ENCODE measurements around the gene OBP2A. TPM values are rescaled to one million over a fixed set of nuclear protein-coding genes. Genes with fewer than 3 reads are reported as not detected.

The OBP2A gene
- total and polyA plus RNA-seq, 5 donors from 2014 or later = not detected

DNA sequence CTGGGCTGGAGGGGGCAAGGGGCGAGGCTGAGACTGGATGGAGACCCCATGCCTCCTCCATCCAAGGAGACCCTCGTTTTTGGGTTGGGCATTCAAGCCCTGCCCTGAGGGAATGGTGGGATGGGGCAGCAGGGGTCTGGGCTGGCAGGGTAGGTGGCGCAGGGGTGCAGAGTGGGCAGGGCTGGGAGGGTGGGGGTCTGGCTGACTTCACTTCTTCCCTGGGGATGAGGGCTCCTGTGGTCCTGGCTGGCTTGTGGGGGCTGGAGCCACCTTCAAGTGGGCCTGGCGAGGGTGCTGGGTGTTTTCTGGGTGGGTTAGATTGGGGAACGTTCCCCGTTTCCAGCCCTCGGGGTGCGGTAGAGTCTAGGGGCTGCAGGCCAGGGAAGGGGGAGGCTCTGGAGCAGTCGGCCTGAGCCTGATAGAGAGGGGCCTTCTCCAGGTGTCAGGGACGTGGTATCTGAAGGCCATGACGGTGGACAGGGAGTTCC, 24.3 kb upstream of the OBP2A start:
- no peak overlapping the region for H3K27ac ChIP-seq (ENCODE audit: insufficient read depth, low read length, poor library complexity, severe bottlenecking)
- no peaks in the 10 kb centered on the region for H3K36me3 ChIP-seq (ENCODE audit: control insufficient read depth, insufficient read depth, low read length)
- Mint-ChIP-seq H3K27me3 (no peaks in the 10 kb centered on the region), H3K27ac (no peak overlapping the region), H3K4me3 (no peak overlapping the region), H3K9me3 (no peaks in the 10 kb centered on the region), H3K36me3 (no peaks in the 10 kb centered on the region), H3K4me1 (peaks cover 0 to 5% (median 0%) of the 10 kb centered on the region in 4 donors)
- no peaks in the 10 kb centered on the region for H3K4me1 ChIP-seq (ENCODE audit: control insufficient read depth, insufficient read depth, low read length, poor library complexity, severe bottlenecking)
- H3K9me3 ChIP-seq (ENCODE audit: control insufficient read depth in 2 of 2, low read length in 2 of 2) = no peaks in the 10 kb centered on the region
- ATAC-seq (ENCODE audit: low read depth in 2 of 2) (no peak), DNase-seq (no peak)
- no peaks in the 10 kb centered on the region for H3K27me3 ChIP-seq (ENCODE audit: control insufficient read depth, insufficient read depth, low read length)
- H3K4me3 ChIP-seq (ENCODE audit: low read depth, low read length) = no peak overlapping the region

DNA sequence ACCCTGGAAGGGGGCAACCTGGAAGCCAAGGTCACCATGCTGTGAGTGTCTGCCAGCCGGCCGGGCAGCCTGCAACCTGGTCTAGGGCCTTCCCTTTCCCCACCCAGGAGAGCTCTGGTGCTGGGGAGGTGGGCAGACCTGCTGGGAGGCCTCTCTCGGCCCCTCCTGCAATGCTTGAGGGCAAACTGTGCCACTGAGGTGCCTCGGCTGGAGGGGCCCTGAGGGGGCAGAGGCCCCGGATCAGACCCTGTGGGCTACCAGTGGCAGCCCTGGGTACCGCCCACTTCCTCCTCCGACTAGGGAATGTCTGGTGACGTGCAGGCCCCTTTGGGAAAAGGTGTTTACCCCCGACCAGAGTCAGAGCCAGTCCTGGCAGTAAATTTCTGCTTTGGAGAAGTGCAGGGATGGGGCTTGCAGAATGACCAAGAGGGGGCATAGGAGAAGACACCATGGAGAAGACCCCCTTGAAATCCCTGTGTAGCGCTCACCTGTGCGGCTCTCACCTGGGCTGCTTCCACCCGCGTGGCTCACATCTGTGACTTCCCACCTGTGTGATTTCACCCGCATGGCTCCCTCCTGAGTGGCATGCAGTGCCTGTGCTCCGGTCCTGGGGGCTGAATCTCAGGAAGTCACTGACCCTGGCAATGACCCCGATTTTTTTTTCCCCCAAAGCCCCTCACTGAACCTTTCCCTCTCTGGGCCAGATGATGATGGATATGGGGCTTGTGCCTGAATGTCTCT, 23.6 kb upstream of the OBP2A start:
- no peaks in the 10 kb centered on the region for H3K9me3 Mint-ChIP-seq
- no peaks in the 10 kb centered on the region for H3K27me3 ChIP-seq (ENCODE audit: control insufficient read depth, insufficient read depth, low read length)
- no peak overlapping the region for H3K27ac Mint-ChIP-seq
- H3K4me3 ChIP-seq (ENCODE audit: low read depth, low read length) = no peak overlapping the region
- H3K4me1 ChIP-seq (ENCODE audit: control insufficient read depth, insufficient read depth, low read length, poor library complexity, severe bottlenecking) = no peaks in the 10 kb centered on the region
- no peaks in the 10 kb centered on the region for H3K36me3 ChIP-seq (ENCODE audit: control insufficient read depth, insufficient read depth, low read length)
- peaks cover 0 to 5% (median 0%) of the 10 kb centered on the region in 4 donors for H3K4me1 Mint-ChIP-seq
- no peaks in the 10 kb centered on the region for H3K9me3 ChIP-seq (ENCODE audit: control insufficient read depth in 2 of 2, low read length in 2 of 2)
- no peaks in the 10 kb centered on the region for H3K27me3 Mint-ChIP-seq
- DNase-seq (no peak), ATAC-seq (ENCODE audit: low read depth in 2 of 2) (no peak)
- no peaks in the 10 kb centered on the region for H3K36me3 Mint-ChIP-seq
- H3K4me3 Mint-ChIP-seq = no peak overlapping the region
- H3K27ac ChIP-seq (ENCODE audit: insufficient read depth, low read length, poor library complexity, severe bottlenecking) = no peak overlapping the region

DNA sequence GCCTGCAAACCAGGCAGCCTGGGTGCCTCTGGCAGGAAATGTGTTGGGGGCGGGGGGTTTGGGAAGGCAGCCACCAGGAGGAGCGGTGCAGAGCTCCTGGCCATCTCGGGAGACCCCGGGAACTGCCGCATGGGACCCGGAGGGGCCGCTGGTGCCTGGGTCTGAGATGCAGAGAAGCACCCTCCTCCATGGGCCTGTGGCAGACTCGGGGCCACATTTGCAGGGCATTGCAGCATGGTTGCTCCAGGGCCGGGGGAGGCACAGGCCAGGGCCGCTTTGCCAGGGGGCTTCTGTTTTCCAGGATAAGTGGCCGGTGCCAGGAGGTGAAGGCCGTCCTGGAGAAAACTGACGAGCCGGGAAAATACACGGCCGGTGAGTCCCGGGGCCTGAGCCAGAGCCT, 23.0 kb upstream of the OBP2A start:
- H3K27ac ChIP-seq (ENCODE audit: insufficient read depth, low read length, poor library complexity, severe bottlenecking) = no peak overlapping the region
- H3K9me3 ChIP-seq (ENCODE audit: control insufficient read depth in 2 of 2, low read length in 2 of 2) = no peaks in the 10 kb centered on the region
- Mint-ChIP-seq H3K27me3 (no peaks in the 10 kb centered on the region), H3K4me3 (no peak overlapping the region), H3K9me3 (no peaks in the 10 kb centered on the region), H3K4me1 (peaks cover 0 to 5% (median 0%) of the 10 kb centered on the region in 4 donors), H3K36me3 (no peaks in the 10 kb centered on the region), H3K27ac (no peak overlapping the region)
- H3K27me3 ChIP-seq (ENCODE audit: control insufficient read depth, insufficient read depth, low read length) = no peaks in the 10 kb centered on the region
- ATAC-seq (ENCODE audit: low read depth in 2 of 2) = no peak
- no peak for DNase-seq
- no peak overlapping the region for H3K4me3 ChIP-seq (ENCODE audit: low read depth, low read length)
- no peaks in the 10 kb centered on the region for H3K4me1 ChIP-seq (ENCODE audit: control insufficient read depth, insufficient read depth, low read length, poor library complexity, severe bottlenecking)
- no peaks in the 10 kb centered on the region for H3K36me3 ChIP-seq (ENCODE audit: control insufficient read depth, insufficient read depth, low read length)

DNA sequence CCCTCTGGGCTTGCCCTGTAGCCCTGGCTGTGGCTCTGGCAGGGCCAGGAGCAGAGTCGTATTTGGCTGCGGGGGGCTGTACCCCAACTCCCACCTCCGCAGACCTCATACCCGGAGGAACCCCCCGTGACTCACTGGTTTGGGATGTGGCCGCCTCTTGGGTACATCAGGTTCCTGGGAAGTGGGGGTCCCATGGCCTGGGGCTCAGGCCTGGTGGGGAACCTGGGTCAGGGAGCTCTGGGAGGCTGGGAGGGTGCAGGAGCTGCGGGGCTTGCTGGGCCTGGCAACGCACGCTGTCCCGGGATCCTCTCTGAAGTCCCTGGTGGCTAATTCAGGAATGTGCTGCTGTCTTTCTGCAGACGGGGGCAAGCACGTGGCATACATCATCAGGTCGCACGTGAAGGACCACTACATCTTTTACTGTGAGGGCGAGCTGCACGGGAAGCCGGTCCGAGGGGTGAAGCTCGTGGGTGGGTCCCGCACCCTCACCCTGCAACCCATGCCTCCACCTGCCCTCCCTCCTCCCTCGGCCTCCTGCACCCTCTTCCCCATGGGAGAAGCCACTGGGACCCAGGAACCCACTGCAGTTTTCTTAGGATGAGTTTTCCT, 22.3 kb upstream of the OBP2A start:
- Mint-ChIP-seq H3K27me3 (no peaks in the 10 kb centered on the region), H3K27ac (no peak overlapping the region), H3K4me3 (no peak overlapping the region), H3K4me1 (peaks cover 0 to 5% (median 0%) of the 10 kb centered on the region in 4 donors), H3K9me3 (no peaks in the 10 kb centered on the region), H3K36me3 (no peaks in the 10 kb centered on the region)
- Histone ChIP-seq H3K4me3 (ENCODE audit: low read depth, low read length) (no peak overlapping the region), H3K27me3 (ENCODE audit: control insufficient read depth, insufficient read depth, low read length) (no peaks in the 10 kb centered on the region), H3K9me3 (ENCODE audit: control insufficient read depth in 2 of 2, low read length in 2 of 2) (no peaks in the 10 kb centered on the region), H3K4me1 (ENCODE audit: control insufficient read depth, insufficient read depth, low read length, poor library complexity, severe bottlenecking) (no peaks in the 10 kb centered on the region), H3K36me3 (ENCODE audit: control insufficient read depth, insufficient read depth, low read length) (no peaks in the 10 kb centered on the region), H3K27ac (ENCODE audit: insufficient read depth, low read length, poor library complexity, severe bottlenecking) (no peak overlapping the region)
- ATAC-seq (ENCODE audit: low read depth in 2 of 2) = no peak
- no peak for DNase-seq

DNA sequence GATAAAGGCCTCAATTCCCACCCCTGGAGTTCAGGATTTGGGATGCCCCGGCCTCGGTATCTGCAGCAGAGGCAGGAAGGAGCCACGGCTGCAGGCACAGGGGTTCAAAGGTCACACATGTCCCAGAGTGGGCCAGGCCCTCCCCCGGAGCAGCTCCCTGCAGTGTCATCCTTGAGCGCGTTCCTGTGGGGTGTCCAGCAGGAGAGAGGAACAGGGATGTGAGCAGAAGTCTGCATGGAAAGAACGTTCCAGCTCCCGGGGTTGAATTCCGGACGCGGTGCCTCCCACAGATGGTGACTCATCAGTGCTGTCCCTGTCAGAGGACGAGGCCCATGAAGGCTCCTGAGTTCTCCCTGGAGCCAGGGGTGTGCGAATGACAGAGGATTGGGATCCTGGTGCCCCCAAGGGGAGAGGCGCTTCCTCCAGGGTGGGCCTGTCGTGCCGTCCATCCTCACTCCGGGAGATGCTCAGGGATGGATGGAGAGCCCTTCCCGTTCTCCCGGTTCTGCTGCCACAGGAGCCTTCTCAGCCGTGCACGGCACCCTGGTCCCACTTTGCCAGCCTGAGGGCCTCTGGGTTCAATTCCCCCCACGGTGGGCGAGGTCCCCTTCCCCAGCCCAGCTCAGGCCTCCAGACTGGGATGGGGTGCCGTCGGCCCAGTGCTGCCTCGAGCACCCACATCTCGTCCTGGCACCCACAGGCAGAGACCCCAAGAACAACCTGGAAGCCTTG, 21.6 kb upstream of the OBP2A start:
- Histone ChIP-seq H3K27ac (ENCODE audit: insufficient read depth, low read length, poor library complexity, severe bottlenecking) (no peak overlapping the region), H3K9me3 (ENCODE audit: control insufficient read depth in 2 of 2, low read length in 2 of 2) (no peaks in the 10 kb centered on the region), H3K4me3 (ENCODE audit: low read depth, low read length) (no peak overlapping the region), H3K27me3 (ENCODE audit: control insufficient read depth, insufficient read depth, low read length) (no peaks in the 10 kb centered on the region), H3K4me1 (ENCODE audit: control insufficient read depth, insufficient read depth, low read length, poor library complexity, severe bottlenecking) (no peaks in the 10 kb centered on the region), H3K36me3 (ENCODE audit: control insufficient read depth, insufficient read depth, low read length) (no peaks in the 10 kb centered on the region)
- DNase-seq (no peak), ATAC-seq (ENCODE audit: low read depth in 2 of 2) (no peak)
- no peaks in the 10 kb centered on the region for H3K36me3 Mint-ChIP-seq
- H3K4me3 Mint-ChIP-seq = no peak overlapping the region
- no peaks in the 10 kb centered on the region for H3K27me3 Mint-ChIP-seq
- H3K27ac Mint-ChIP-seq = no peak overlapping the region
- peaks cover 0 to 1% (median 0%) of the 10 kb centered on the region in 7 donors for H3K9me3 Mint-ChIP-seq
- H3K4me1 Mint-ChIP-seq = peaks cover 0 to 5% (median 0%) of the 10 kb centered on the region in 4 donors

DNA sequence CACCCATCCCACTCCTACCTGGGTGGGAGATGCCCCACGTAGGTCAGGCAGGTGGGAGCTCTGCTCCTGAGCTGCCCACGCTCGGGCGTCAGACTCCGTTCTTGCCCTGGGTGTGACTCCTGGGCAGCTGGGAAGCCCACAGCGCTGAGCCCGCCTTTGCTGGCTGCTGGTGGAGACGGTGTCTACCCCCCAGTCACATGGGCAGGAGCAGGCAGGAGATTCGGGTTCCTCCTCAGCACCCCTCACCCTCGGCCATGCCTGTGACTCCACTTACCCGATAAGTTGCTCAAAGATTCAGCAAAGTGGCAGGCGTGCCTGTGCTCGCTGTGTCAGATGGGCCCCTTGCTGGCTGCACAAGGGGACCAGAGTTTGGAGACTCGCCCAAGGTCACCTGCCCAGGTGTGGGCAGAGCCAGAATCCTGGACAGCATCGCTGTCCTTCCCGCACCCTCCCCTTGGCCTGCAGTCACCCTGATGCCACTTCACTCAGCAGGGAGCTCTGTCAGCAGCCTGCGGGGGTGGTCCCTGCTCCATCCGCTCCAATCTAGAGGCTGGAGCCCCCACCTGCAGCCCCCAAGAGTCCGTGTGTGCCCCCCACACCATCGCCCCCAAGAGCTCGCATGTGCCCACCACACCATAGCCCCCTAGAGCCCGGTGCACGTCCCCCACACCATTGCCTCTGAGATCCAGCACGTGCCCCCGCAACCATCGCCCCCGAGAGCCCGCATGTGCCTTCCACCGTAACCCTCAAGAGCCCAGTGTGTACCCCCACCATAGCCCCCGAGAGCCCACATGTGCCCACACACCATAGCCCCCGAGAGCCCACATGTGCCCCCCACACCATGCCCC, 20.5 kb upstream of the OBP2A start:
- peaks cover 5% of the 10 kb centered on the region for H3K27me3 Mint-ChIP-seq
- H3K36me3 Mint-ChIP-seq = no peaks in the 10 kb centered on the region
- no peak overlapping the region for H3K4me3 Mint-ChIP-seq
- peaks cover 0 to 1% (median 0%) of the 10 kb centered on the region in 7 donors for H3K9me3 Mint-ChIP-seq
- H3K4me1 Mint-ChIP-seq = no peaks in the 10 kb centered on the region
- Histone ChIP-seq H3K27me3 (ENCODE audit: control insufficient read depth, insufficient read depth, low read length) (no peaks in the 10 kb centered on the region), H3K27ac (ENCODE audit: insufficient read depth, low read length, poor library complexity, severe bottlenecking) (no peak overlapping the region), H3K4me1 (ENCODE audit: control insufficient read depth, insufficient read depth, low read length, poor library complexity, severe bottlenecking) (no peaks in the 10 kb centered on the region), H3K4me3 (ENCODE audit: low read depth, low read length) (no peak overlapping the region), H3K9me3 (ENCODE audit: control insufficient read depth in 2 of 2, low read length in 2 of 2) (no peaks in the 10 kb centered on the region), H3K36me3 (ENCODE audit: control insufficient read depth, insufficient read depth, low read length) (no peaks in the 10 kb centered on the region)
- no peak for ATAC-seq (ENCODE audit: low read depth in 2 of 2)
- no peak for DNase-seq
- H3K27ac Mint-ChIP-seq = no peak overlapping the region

DNA sequence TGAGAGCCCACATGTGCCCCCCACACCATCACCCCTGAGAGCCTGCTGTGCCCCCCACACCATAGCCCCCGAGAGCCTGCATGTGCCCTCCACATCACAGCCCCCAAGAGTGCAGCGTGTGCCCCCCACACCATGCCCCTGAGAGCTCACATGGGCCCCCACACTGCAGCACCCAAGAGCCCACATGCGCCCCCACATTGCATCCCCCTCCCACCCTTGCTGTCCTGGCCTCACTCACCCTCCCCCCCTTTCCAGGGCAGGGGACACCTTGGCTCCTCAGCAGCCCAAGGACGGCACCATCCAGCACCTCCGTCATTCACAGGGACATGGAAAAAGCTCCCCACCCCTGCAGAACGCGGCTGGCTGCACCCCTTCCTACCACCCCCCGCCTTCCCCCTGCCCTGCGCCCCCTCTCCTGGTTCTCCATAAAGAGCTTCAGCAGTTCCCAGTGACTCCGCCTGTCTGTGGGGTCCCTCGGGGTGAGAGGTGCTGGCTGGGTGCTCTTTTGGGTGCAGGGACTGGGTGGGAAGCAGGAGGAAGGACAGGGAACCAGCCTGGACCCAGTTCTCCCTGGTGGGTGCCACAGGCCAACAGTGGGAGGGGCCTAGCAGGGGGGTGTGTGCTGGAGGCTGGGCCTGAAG, 19.7 kb upstream of the OBP2A start:
- no peak overlapping the region for H3K4me3 ChIP-seq (ENCODE audit: low read depth, low read length)
- no peak overlapping the region for H3K4me3 Mint-ChIP-seq
- no peak for DNase-seq
- no peak overlapping the region for H3K27ac Mint-ChIP-seq
- no peaks in the 10 kb centered on the region for H3K36me3 Mint-ChIP-seq
- H3K4me1 ChIP-seq (ENCODE audit: control insufficient read depth, insufficient read depth, low read length, poor library complexity, severe bottlenecking) = no peaks in the 10 kb centered on the region
- peaks cover 5% of the 10 kb centered on the region for H3K27me3 Mint-ChIP-seq
- no peaks in the 10 kb centered on the region for H3K36me3 ChIP-seq (ENCODE audit: control insufficient read depth, insufficient read depth, low read length)
- H3K27me3 ChIP-seq (ENCODE audit: control insufficient read depth, insufficient read depth, low read length) = no peaks in the 10 kb centered on the region
- no peak overlapping the region for H3K27ac ChIP-seq (ENCODE audit: insufficient read depth, low read length, poor library complexity, severe bottlenecking)
- peaks cover 0 to 1% (median 0%) of the 10 kb centered on the region in 7 donors for H3K9me3 Mint-ChIP-seq
- no peaks in the 10 kb centered on the region for H3K9me3 ChIP-seq (ENCODE audit: control insufficient read depth in 2 of 2, low read length in 2 of 2)
- H3K4me1 Mint-ChIP-seq = no peaks in the 10 kb centered on the region
- ATAC-seq (ENCODE audit: low read depth in 2 of 2) = no peak
